GM13977 (cell line): ENCODE measurements around the gene CCDC9.

Experiments
- DNase-seq: peaks from one replicate; pipeline ENCODE4 v3.0.0; 2012; ENCODE audit warnings: low spot score
- in situ Hi-C: fragments of 300-500 bp; cut with MboI; formaldehyde crosslinking; loops from one replicate; pipeline ENCODE4 v1.12.0; 2022; ENCODE audit warnings: low sequenced_read_pairs, low pct_unique_long_range_greater_than_20kb, mixed read lengths, inconsistent platforms; ENCODE audit not compliant: unreplicated experiment
- TF ChIP-seq, protein P1 (sequence below): IDR thresholded peaks from 2 replicates; pipeline ENCODE4 v1.5.1; 2012; ENCODE audit warnings: mild to moderate bottlenecking, control low read depth; ENCODE audit not compliant: insufficient read depth; ENCODE audit errors: extremely low read depth, missing control alignments

Gene CCDC9

DNA sequence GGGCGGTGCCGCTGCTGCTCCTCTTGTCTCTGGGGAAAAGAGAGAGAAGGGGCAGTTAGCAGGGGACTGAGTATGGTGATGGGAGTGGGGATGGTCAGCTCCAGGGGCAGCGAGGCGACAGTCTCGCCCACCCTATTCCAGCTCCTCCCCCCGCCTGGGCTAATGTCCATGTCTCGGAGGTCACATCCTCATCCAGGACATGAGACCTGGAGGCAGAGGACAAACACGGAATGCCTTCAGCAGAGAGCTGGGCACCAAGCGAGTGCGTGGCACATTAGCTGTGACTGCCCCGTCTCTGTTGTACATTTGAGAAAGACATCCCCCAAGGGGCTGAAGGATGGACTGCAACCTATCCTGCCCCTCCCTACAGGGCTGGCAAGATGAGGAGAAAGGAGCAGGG is 34.4 kb upstream of the CCDC9 start:
- in situ Hi-C loops = no loop called here
- no peak for DNase-seq
- TF ChIP-seq, protein P1, sequence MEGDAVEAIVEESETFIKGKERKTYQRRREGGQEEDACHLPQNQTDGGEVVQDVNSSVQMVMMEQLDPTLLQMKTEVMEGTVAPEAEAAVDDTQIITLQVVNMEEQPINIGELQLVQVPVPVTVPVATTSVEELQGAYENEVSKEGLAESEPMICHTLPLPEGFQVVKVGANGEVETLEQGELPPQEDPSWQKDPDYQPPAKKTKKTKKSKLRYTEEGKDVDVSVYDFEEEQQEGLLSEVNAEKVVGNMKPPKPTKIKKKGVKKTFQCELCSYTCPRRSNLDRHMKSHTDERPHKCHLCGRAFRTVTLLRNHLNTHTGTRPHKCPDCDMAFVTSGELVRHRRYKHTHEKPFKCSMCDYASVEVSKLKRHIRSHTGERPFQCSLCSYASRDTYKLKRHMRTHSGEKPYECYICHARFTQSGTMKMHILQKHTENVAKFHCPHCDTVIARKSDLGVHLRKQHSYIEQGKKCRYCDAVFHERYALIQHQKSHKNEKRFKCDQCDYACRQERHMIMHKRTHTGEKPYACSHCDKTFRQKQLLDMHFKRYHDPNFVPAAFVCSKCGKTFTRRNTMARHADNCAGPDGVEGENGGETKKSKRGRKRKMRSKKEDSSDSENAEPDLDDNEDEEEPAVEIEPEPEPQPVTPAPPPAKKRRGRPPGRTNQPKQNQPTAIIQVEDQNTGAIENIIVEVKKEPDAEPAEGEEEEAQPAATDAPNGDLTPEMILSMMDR = no peak

DNA sequence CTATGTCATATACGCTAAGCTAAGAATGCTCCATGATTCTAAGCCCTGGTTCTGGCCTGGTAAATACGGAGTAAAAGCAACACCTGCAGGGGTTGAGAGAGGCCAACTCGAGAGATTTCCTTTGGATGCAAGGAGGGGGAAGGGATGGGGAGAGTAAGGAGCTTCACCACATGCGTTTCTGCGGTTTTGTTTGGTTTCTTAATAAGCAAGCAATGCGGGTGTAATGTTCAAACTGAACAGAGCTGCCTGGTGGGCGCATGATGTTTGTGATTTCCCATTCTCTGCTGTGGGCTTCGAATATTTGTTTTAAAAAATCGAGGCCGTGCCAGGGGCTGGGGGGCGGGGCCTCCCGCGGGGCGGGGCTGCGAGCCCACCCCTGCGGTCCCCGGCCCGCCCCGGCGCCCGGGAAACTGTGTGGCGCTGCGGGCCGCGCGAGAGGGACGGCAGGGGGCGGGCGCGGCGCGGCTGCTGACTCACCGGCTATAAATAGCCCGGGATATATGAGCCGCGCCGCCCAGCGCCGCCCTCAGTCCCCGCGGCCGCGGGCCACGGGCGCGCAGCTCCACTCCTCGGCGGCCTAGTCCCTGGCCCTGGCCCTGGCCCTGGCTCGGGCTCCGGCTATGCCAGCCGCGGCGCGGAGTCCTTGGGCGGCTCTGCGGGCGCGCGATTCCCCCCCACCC is 30.4 kb upstream of the CCDC9 start:
- TF ChIP-seq, protein P1 = peak; percentile 40
- DNase-seq = peak; percentile 98
- in situ Hi-C loops = no loop called here

DNA sequence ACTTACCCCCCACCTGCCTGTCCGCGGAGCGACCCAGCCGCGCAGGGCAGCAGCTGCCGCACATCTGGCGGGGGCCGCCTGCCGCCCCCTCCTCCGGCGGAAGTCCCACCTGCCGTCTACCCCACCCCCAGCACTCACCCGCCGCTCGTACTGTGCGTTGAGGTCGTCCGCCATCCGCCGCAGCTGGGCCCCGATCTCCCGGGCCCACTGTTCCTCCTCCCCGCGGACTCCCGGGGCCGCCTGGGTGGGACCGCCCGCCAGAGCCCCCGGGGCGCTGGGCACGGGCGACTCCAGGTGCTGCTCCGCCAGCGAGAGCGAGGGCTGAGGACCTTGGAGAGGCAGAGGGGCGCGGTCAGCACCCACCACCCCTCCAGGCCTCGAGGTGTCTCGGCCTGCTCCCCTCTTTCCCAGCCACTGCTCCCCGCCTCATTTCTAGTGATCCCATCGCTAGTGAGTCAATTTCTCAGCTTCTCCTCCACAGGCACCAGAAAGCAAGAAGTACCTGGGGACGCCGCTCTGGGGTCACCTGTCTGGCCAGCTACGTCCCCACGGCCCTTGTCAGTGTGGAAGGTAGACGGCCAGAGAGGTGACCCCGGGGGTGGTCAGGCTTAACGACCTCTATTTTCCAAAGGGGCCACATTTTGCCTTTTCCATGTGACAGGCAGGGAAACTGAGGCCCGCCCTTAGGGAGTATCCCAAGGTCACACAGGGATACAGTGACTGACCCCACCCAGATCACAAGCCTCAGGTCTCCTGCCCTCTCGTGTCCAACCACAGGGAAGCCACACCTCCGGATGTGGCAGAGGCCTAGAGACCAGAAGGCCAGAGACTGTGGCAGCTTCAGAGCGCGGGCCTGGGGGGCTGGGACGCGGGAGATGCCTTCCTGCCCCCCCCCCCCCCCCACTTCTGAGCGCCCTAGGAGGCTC is 29.6 kb upstream of the CCDC9 start:
- TF ChIP-seq, protein P1 = no peak
- peak; percentile 82 for DNase-seq
- in situ Hi-C loops = no loop called here

DNA sequence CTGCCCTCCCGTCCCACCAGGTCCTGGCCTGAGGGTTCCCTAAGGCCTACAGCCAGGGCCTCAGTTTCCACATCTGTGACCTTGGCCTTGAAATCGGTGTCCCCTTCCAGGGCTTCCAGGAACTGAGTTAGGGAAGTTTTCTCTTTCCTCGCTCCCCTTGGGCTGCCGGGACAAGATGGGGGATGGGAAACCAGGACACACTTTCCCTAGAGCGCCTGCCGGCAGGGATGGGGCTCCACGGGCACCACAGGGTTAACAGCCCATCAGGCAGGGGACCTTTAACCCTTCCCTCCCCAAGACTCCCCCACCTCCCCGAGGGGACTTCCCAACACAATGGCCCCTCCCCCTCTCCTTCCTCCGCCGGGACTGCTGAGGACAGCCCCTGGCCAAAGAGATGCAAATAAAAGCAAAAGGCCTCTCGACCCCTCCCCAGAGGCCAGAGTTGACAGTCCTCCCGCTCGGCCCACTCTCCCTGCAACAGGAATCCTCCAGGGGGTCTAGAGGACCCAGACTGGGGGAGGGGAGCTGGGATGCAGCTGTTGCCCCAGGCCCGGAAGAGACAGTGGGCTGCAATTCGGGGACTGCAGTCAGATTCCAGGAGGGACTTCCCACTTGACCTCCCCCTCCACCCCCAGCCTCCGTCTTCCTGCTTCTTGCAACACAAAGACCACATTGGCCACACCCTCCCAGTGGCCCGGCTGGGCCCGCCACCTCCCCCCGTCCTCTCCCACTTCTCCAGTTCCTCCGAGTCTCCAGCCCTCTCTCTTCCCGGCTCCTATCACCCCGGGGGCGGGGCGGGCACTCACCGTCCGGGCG is 28.8 kb upstream of the CCDC9 start:
- TF ChIP-seq, protein P1 = no peak
- DNase-seq = peak; percentile 89
- in situ Hi-C loops = no loop called here

DNA sequence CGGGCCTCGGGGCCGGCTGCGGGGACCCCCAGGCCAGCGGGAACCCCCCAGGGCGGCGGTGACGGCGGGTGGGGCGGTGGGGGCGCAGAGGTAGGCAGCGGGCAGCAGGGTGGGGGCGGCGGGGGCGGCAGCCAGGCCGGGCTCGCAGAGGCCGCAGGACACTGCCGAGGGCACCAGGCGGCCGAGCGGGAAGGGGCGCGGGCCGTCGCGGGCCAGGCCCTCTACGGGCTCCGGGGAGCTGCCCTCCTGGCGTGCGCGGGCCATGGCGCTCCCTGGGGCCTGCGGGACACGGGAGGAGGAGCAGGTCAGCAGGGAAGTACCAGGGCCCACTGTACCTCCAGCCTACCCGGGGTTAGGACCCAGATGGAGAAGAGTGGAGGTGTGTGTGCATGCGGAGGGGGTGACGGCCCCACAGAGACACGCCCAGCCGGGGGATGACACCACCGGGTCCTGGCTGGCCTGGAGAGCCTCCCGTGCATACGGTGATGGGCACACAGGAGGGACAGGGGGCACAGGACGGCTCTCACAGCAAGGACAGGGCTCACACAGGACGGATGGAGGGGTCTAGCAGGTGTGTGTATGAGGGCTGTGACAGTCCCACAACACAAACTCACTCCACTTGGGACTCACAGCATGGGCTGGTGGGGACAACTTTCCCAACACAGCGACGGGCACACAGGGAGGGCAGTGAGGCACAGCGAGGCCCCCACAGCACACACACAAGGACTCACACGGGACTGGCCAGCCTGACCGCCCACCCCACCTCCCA is 28.0 kb upstream of the CCDC9 start:
- peak; percentile 66 for DNase-seq
- in situ Hi-C loops = no loop called here
- TF ChIP-seq, protein P1 = no peak
